Ovary (tissue), 9 donors: Measurements from ENCODE around the gene TWIST1. TPM values are rescaled to one million over a fixed set of nuclear protein-coding genes. Genes with fewer than 3 reads are reported as not detected.

Experiments used
- DNase-seq, 5 donors: peaks; one replicate each; pipeline ENCODE4 v3.0.0-alpha.2; 2019 to 2020
- H3K27ac ChIP-seq, 2 donors: fragments of 200-600 bp; one replicate each; pipeline versions ENCODE4 v1.5.1 to v1.8.0; 2019 to 2022
- H3K27me3 ChIP-seq: fragments of 200-600 bp; one replicate; pipeline ENCODE4 v1.8.0; 2022
- H3K36me3 ChIP-seq: fragments of 200-600 bp; sonication (generic); one replicate; pipeline ENCODE4 v1.5.1; 2019
- H3K4me1 ChIP-seq: one replicate; pipeline ENCODE4 v1.8.1; 2013; ENCODE audit warnings: mild to moderate bottlenecking, moderate library complexity; ENCODE audit not compliant: insufficient read depth
- H3K4me3 ChIP-seq: fragments of 200-600 bp; sonication (generic); one replicate; pipeline ENCODE4 v1.5.1; 2017
- H3K9me3 ChIP-seq, 2 donors: fragments of 200-600 bp in 1 of 2; sonication (generic) in 1 of 2; one replicate each; pipeline versions ENCODE4 v1.5.1 to v1.8.1; 2013 to 2019; ENCODE audit warnings: mild to moderate bottlenecking in 1 of 2, moderate library complexity in 1 of 2
- EP300 ChIP-seq: sonication (generic); formaldehyde crosslinking; IDR thresholded peaks from one replicate; pipeline ENCODE4 v1.6.1; 2017; ENCODE audit warnings: antibody characterized with exemption
- POLR2A ChIP-seq: fragments of 450-650 bp; IDR thresholded peaks from one replicate; pipeline ENCODE4 v1.6.1; 2017; ENCODE audit warnings: antibody characterized with exemption, mild to moderate bottlenecking, moderate library complexity
- WGBS, 3 donors: extraction: QIAGEN DNeasy Blood & Tissue Kit in 1 of 3; methylation state at CpG; one replicate each; pipeline versions ENCODE4 v1.1.5 to v1.1.7; 2013 to 2017; 5-methylcytosine and 5-hydroxymethylcytosine counted together
- intact Hi-C, 4 donors: fragments of 100-400 bp; cut with DNase I; formaldehyde crosslinking; loops; one replicate each; pipeline versions ENCODE4 v1.11.0 to v1.15.1; 2022 to 2023
- polyA plus RNA-seq, 2 donors: library from polyadenylated mRNA; stranded (reverse); fragments of 200-250 nt in 1 of 2; fragments of 350-450 nt in 1 of 2; fragmentation: Illumina TruSeq in 1 of 2; extraction: RNeasy Lipid Tissue Mini Kit (QIAGEN cat#74804) in 1 of 2; gene quantifications; one replicate each; pipeline ENCODE4 v1.2.3, GENCODE V29; 2013 to 2014
- total RNA-seq, 7 donors: library from RNA; depleted of rRNA in 2 of 7; stranded (reverse); fragments of >200 nt in 2 of 7; fragmentation: NEBNext Ultra II Directional in 3 of 7; extraction: Animal tissue kit (Norgen Biotek cat#: 25700) in 3 of 7; gene quantifications; one replicate each; pipeline versions ENCODE4 v1.1.0 to v1.2.4, GENCODE V29; 2016 to 2023
- TF ChIP-seq, protein P1 (sequence below), 3 donors: fragments of 450-650 bp in 2 of 3; fragments of 200-600 bp in 1 of 3; IDR thresholded peaks; one replicate each; pipeline versions ENCODE4 v1.5.1 to v1.8.0; 2016 to 2022; ENCODE audit warnings: antibody characterized with exemption in 3 of 3, mild to moderate bottlenecking in 1 of 3
- donor health status: DM: no; HTN: no; CAD: no; lungs with moderate emphysema.
- donor health status: DM: no; HTN: no; CAD: no.
- donor health status: Bipolar disorder and iron deficiency.
- donor health status: DM: yes; HTN: yes; CAD: no.
- donor health status: DM: no; HTN: no; CAD: no.
- donor health status: DM: yes; HTN: yes; CAD: no.

The TWIST1 gene
- total and polyA plus RNA-seq, 9 donors, result 2.7 to 8.6 (median 5.0) TPM

DNA sequence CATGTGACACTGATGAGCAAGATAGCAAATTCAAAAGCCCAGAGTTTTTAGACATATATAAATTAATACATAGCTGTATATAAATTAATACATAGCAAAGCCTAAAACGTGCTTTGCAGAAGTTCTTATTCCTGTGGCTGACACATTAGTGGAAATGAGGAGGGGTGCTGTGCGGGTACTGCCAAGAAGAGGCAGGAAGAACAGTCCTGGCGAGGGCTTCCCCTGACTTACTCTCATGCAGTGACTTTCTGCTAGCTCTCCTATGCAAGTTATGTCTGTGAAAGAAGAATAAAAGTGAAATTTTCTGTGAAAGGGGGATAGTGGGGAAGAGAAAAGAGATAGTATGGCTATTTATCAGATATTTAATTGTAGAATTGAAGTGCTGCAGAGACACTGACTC, 27.6 kb downstream of the TWIST1 start:
- no peak overlapping the region for H3K4me3 ChIP-seq
- H3K27me3 ChIP-seq, result no peaks in the 10 kb centered on the region
- H3K36me3 ChIP-seq, result no peaks in the 10 kb centered on the region
- WGBS, 3 donors, result 59 to 62% (median 61%) methylated on average over 3 of the region's 3 CpGs
- no peak for DNase-seq
- H3K9me3 ChIP-seq, result no peaks in the 10 kb centered on the region
- no peaks in the 10 kb centered on the region for H3K4me1 ChIP-seq
- intact Hi-C loops, result no loop called here
- TF ChIP-seq EP300 (no peak), POLR2A (no peak)
- TF ChIP-seq, protein P1, sequence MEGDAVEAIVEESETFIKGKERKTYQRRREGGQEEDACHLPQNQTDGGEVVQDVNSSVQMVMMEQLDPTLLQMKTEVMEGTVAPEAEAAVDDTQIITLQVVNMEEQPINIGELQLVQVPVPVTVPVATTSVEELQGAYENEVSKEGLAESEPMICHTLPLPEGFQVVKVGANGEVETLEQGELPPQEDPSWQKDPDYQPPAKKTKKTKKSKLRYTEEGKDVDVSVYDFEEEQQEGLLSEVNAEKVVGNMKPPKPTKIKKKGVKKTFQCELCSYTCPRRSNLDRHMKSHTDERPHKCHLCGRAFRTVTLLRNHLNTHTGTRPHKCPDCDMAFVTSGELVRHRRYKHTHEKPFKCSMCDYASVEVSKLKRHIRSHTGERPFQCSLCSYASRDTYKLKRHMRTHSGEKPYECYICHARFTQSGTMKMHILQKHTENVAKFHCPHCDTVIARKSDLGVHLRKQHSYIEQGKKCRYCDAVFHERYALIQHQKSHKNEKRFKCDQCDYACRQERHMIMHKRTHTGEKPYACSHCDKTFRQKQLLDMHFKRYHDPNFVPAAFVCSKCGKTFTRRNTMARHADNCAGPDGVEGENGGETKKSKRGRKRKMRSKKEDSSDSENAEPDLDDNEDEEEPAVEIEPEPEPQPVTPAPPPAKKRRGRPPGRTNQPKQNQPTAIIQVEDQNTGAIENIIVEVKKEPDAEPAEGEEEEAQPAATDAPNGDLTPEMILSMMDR (IDR thresholded peaks at IDR 0.05), result no peak
- no peak overlapping the region for H3K27ac ChIP-seq

DNA sequence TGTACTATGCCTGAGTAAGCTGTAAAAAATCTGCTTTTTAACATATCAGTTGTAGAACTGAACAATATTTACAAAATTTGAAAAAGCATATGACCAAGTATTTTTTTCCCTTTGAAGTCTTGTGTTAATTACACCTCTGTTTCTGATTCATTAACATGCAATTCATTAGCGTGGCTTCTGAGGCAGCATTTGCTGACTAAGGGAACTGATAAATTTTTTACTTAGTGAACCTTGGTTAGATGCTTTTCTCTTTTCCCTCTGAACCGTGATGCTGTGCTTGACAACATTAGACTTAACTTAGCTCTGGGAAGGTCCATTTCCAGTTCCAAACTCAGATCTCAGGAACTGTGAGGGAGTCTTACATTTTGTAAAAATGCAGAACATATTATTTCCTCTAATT, 28.1 kb downstream of the TWIST1 start:
- Histone ChIP-seq H3K9me3 (no peaks in the 10 kb centered on the region), H3K27me3 (no peaks in the 10 kb centered on the region), H3K36me3 (no peaks in the 10 kb centered on the region), H3K27ac (no peak overlapping the region), H3K4me1 (no peaks in the 10 kb centered on the region), H3K4me3 (no peak overlapping the region)
- intact Hi-C loops, result no loop called here
- TF ChIP-seq, protein P1 (IDR thresholded peaks at IDR 0.05), result no peak
- TF ChIP-seq POLR2A, result no peak
- 41 to 54% (median 48%) methylated on average over 2 of the region's 2 CpGs for WGBS, 3 donors
- no peak for DNase-seq

DNA sequence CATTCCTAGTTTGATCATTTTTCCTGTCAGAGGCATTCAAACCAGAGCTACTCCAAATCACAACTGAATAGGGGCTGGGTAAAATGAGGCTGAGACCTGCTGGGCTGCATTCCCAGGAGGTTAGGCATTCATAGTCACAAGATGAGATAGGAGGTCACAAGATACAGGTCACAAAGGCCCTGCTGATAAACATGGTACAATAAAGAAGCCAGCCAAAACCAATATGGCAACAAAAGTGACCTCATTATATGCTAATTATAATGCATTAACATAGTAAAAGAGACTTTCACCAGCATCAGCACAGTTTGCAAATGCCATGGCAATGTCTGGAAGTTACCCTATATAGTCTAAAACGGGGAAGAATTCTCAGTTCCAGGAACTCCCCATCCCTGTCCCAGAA, 37.3 kb downstream of the TWIST1 start:
- TF ChIP-seq EP300, result no peak
- TF ChIP-seq, protein P1 (IDR thresholded peaks at IDR 0.05), result no peak
- TF ChIP-seq POLR2A, result no peak
- intact Hi-C loops, result no loop called here
- 47 to 61% (median 60%) methylated on average over 1 of the region's 1 CpG for WGBS, 3 donors
- H3K4me3 ChIP-seq, result no peak overlapping the region
- H3K4me1 ChIP-seq, result no peaks in the 10 kb centered on the region
- H3K27me3 ChIP-seq, result no peaks in the 10 kb centered on the region
- H3K36me3 ChIP-seq, result no peaks in the 10 kb centered on the region
- H3K27ac ChIP-seq, result no peak overlapping the region
- no peaks in the 10 kb centered on the region for H3K9me3 ChIP-seq
- no peak for DNase-seq

DNA sequence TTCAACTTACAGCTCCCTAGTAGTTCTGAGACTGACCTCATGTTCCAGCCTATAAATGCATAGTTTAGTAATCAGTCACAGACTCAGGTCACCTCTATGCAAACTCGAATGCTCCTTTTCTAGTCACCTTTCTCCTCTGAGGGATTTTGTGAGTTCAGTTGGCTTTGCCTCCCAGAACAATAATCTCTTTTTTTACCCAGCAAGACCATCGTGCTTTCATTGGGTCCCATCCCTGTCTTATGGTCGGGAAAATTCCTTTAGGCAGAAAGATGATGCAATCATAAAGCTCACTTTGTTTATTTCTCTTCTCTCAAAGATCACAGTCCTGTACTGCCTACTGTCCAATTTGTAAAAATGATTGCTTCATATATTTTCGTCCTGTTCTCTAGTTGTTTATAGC, 38.4 kb downstream of the TWIST1 start:
- WGBS, 3 donors, result 74 to 82% (median 75%) methylated on average over 4 of the region's 4 CpGs
- H3K27ac ChIP-seq, result no peak overlapping the region
- no peak overlapping the region for H3K4me3 ChIP-seq
- H3K36me3 ChIP-seq, result no peaks in the 10 kb centered on the region
- no peaks in the 10 kb centered on the region for H3K9me3 ChIP-seq
- TF ChIP-seq POLR2A (no peak), EP300 (no peak)
- TF ChIP-seq, protein P1 (IDR thresholded peaks at IDR 0.05), result no peak
- H3K4me1 ChIP-seq, result no peaks in the 10 kb centered on the region
- no peak for DNase-seq
- no peaks in the 10 kb centered on the region for H3K27me3 ChIP-seq
- intact Hi-C loops, result no loop called here

DNA sequence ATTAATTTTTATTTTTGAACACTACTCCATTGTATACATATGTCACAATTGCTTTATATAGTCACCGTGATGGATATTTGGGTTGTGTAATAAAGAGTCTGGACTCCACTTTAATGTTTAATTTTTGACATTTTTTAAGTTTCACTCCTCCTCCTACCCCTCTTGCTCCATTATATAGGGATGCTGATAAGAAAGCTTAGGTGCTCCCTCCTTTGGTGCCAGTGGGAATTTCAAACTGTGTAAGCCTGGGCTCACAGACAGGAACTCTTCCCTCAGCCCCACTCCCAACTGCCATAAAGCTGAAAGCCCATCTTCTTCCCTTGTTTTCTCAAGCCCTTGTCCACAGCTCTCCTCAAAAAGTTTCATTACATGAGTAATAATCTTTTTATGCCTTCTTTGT, 47.6 kb downstream of the TWIST1 start:
- WGBS, 3 donors, result 71 to 86% (median 74%) methylated on average over 1 of the region's 1 CpG
- TF ChIP-seq EP300 (no peak), POLR2A (no peak)
- TF ChIP-seq, protein P1 (IDR thresholded peaks at IDR 0.05), result no peak
- Histone ChIP-seq H3K27me3 (no peaks in the 10 kb centered on the region), H3K9me3 (no peaks in the 10 kb centered on the region), H3K36me3 (no peaks in the 10 kb centered on the region), H3K4me3 (no peak overlapping the region), H3K27ac (no peak overlapping the region), H3K4me1 (no peaks in the 10 kb centered on the region)
- intact Hi-C loops, result no loop called here
- no peak for DNase-seq
